Central memory CD4-positive, alpha-beta T cell (primary cell): ENCODE results near the gene RHO.
A peak's percentile ranks its signal among the peaks of the same experiment; 100 is the strongest.

Experiments used
- DNase-seq: peaks from one replicate; pipeline ENCODE4 v3.0.0; 2022

The RHO gene

DNA sequence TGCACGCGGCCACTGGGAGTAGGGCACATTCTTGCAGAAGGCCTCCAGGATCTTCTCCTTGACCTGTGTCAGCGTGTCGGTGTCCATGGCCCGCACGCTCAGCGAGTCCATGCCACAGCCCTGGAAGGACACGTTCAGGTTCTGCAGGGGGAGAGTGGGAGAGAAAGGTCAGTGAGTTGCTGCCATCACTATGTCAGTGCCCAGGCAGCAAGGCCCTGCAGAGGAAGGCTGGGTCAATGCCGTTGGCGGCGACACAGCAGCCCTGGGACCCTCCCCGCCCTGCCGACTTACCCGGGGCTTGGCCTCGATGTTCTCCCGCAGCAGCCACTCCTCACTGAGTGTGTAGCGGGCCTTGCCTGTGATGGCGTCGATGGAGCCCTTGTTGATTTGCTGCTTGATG, 34.4 kb downstream of the RHO start:
- DNase-seq = no peak

DNA sequence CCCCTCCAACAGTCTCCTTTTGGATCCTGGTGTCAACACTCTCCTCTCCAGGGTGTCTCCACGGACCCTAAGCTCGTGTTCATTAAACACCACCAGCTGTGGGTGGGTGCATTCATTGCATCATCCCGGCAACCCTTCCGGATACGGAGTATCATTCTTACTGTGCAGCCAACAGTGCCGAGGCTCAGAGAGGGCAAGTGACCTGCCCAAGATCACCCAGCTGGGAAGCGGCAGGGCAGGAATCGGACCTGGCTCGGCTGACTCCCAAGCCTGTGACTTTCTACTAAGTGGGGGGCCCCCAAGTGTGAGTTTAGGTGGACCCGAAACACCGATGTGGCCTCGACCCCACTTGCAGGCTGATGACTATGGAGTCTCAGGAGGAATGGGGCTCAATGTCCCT, 34.9 kb downstream of the RHO start:
- no peak for DNase-seq

DNA sequence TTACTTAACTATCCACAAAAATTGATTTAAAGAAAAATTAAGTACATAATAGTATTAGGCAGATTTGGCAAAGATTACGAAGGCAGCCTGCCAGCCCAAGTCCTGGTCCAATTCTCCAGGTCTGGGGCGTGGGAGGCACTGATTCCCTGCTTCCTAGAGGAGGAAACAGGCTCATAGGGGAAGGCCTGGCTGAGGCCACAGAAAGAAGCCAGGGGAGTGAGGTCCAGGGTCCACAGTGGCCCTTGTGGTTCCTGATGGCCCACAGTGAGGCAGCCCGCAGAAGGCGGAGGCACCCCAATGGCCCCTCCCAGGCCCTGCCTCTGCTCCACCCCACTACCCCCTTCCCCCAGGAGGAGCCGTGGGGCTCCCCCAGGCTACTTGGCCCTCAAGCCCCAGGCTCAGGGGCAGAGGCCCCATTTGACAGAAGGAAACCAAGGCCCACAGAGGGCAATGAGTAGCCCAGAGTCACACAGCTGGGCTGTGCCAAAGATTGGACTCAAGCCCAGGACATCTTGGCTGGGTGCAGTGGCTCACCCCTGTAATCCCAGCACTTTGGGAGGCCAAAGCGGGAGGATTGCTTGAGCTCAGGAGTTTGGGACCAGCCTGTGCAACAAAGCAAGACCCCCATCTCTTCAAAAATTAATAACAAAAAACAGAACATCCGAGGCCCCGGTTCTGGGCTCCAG, 35.6 kb downstream of the RHO start:
- DNase-seq = no peak

DNA sequence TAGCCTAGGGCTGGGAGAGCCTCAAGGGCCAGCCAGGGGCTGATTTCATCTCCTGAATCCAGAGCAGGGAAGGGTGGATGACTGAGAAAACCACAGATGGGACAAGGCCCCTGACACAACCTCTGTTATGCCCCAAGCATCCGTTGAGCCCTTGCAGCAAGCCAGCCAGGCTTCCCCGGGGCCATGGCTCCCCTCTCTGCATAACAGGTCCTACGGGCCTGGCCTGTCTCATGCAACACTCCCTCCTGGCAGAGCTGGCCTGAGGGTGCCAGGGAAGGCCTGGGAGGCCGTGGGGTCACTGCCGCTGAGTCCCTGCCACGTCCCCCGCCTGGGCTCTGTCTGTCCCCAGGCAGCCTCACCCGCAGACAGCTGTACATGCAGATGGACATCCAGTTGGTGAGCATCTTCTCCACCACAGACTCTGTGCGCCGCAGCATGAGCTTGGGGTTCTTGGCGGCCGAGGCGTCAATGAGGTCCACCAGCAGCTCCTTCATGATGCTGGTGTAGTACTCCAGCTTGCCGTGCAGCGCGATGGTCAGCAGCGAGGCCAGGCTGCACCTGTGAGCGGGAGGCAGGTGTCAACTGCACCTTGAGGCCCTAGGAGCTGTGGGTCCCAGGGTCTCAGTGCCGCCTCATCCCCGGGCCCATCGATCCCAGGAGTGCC, 36.7 kb downstream of the RHO start:
- no peak for DNase-seq

DNA sequence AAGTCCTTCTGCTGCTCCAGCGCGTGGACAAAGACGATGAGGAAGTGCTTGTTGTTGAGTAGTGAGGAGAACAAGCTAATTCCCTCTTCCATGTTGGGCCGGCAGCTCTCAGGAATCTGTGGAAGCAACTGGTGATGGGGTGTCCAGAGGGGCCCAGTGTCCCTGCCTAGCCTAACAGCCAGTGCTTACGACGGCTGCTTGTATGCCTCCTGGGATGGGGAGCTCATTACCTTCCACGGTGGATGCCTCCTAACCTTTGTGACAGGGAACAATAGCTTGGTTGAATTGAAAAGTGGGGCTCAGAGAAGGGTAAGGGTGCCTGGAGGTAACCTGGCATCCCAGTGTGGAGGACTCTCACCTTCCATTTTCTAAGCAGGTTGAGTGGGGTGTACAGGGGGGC, 37.5 kb downstream of the RHO start:
- DNase-seq = no peak

DNA sequence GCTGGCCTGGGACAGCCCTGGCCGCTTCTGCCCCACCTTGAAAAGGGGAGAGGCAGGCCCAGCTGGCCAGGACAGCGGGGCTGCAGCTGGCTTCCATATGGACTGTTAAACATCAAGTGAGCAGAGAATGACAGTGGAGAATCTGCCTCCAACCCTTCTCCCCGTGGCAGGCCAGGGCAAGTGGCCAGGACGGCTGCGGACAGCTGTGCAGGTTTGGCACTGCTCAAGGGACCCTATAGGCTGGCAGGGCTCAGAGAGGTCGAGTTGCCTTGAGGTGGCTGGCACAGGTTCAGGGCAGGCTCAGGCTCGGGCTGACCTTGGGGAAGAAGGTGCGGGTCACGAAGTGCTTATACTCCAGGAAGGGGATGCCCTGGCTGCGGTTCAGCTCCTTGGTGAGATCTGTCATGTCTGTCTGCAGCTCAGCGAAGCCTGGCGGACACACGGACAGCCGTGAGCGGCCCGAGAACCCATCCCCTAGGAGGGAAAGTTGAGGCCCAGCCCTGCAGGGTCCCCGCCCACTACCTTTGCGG, 38.8 kb downstream of the RHO start:
- no peak for DNase-seq

DNA sequence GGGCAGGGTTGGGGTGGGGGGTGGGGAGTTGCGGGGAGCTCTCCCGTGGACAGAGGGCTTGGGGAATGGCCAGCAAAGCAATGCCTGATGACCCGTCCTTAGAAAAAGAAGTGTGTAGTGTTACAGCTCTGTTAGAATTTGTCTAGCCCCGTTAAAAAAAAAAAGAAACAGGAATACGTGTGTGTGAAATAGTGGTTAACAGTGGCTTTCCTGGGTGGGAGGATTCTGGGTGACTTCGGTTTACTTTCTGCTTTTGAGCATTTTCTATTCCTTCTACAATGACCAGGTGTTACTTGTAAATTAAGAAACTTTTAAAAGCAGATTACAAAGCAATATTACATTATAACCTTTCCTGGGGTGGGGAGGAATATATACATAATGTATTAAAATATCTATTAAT, 39.5 kb downstream of the RHO start:
- DNase-seq = no peak

DNA sequence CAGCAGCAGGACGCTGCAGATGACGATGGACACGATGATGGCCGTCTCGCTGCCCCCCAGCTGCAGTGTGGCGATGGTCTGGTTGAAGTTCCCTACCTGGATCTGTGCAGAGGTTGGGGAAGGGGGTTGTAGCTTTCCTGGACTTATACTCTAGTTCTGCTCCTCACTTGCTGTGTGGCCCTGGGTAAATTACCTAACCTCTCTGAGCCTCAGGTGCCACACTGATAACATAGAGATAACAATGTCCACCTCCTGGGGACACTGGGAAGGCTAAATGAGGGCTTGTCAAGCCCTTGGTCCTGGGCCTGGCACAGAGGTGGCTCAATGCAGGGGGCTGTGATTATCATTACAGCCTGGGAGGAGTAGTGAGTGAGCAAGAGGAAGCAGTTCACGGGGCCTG, 41.4 kb downstream of the RHO start:
- no peak for DNase-seq

DNA sequence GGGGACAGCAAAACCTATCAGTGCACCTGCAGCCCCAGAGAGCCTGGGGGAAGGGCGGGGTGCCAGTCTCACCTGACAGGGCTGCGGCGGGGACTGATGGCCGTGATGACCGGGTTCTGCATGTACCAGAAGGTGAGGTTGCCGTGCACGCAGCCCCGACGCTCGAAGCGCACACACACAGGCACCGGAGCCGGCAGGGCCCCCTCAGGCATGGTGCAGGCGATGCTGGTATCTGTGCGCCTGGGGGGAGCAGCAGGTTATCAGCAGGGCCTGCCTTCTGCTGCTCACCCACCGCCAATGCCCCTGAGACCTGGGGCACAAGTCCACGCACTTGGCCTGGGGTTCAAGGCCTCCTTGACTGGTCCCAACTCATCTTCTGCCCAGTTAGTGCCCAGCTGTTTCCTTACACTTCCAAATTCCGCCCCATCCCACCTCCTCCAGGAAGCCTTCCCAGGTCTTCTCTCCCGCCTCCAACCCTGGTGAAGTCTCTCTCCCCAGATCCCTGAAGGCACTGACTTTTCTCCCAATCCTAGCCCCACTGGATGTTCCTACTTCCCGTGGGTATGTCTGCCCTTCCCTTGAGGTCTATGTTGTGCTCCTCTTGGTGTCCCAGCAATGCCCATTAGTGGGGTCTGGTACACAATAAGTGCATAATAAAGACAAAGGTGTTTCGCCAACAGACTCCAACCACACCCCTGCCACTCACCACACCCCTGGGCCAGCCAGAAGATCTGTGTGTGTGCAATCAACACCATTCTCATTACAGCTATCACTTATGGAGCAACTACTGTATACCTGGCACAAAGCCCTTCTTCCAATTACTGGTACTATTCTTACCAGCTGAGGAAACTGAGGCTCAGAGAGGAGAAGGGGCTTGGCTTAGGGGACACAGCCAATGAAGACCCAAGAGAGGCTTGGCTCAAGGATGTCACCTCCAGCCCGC, 43.4 kb downstream of the RHO start:
- no peak for DNase-seq

DNA sequence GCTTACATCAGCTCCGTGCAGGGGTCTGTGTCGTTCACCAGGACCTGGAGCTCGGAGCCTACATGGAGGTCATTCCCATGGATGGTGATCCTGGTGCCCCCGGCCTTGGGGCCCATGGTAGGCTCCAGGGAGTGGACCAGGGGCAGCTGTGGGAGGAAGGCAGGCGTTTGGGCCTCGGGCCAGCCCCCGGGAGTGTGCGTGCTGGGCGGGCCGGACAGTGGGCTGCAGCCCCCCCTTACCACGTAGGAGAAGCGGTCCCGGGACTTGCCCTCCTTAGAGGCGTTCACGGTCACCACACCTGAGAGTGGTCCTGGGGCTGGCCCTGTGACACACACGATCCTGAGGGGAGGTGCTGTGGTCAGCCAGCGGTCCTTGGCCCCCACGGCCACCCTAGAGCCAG, 44.2 kb downstream of the RHO start:
- no peak for DNase-seq

DNA sequence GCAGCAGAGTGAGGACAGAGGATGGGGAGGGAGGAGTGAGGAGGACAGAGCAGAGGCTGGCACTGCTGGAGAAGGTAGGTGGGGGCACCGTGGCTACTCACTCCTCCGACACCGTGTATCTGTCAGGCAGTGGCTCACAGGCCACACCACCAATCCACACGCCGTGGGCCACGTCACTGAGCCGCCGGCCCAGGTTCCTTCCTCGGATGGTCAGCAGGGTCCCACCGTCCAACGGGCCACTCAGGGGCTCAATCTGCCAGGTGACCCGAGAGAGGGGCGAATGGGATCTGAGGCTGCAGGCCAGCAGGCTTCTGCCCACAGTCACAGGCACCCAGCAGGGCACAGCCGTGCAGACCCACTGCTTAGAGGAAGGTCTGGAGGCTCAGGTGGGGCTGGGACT, 45.1 kb downstream of the RHO start:
- no peak for DNase-seq

DNA sequence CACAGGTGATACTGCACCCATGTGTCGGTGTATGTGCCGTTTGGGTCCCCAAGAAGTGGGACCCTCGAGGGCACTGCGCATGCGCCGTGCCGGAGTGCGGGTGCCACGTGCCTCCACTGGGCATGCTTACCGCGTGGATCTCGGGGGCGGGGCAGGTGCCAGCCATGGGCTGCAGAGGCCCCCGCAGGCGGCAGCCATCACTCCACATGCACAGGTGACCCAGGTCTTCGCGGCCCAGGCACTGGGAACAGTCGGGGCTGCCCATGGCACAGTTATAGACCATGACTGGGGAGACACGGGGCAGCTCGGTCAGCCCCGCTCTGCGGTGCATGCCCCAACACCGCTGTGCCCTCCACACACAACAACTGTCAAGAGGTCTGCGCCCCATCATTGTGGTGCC, 45.8 kb downstream of the RHO start:
- no peak for DNase-seq

DNA sequence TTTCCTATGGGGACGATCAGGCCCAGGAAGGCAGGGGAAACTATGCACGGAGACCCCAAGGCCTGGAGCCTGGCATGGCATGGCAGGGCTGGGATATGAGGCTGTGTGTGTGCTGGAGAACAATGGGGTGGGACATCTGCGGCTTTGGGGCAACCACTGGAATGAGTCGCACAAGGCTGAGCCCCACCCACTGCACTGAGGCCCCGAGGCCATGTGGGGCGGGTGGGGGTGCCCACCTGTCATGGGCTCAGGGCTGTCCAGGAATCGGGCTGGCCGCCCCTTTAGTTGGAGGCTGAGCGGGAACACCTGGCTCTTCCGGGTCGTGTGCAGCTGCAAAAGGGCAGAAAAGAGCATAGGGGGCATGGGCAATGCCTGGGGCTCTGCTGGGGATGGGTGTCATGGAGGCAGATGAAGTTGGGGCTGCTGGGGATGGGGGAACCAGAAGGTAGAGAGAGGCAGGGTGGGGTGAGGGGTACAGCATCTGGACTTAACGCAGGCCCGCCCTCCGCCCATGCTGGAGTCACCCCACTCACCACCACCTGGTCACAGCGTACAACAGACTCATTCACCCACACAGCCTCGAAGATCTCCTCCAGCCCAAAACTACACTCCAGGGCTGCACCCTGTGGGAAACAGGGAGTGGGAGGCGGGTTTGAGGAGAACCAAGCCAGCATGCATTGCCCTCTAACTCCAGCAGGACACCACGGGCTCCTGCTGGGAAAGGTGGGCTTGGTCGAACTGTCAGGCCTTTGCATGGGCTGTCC, 47.0 kb downstream of the RHO start:
- DNase-seq = no peak

DNA sequence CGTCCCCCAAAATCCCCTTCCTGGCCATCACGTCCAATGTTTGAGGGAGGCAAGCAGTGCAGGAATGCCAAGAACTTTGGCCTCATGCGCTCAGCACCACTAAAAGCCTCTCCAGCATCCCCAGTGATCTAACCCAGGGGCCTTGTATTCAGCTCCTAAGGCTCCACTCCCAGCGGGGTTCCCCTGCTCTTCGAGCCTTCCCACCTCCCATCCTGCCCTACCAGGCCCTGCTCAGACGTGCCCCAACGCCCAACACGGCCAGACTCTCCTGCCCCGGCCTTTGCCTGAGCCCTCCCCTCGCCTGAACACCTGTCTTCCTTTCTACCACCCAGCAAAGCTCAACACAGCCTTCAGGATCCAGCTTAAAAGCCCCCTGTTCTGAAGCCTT, 47.6 kb downstream of the RHO start:
- DNase-seq = no peak

DNA sequence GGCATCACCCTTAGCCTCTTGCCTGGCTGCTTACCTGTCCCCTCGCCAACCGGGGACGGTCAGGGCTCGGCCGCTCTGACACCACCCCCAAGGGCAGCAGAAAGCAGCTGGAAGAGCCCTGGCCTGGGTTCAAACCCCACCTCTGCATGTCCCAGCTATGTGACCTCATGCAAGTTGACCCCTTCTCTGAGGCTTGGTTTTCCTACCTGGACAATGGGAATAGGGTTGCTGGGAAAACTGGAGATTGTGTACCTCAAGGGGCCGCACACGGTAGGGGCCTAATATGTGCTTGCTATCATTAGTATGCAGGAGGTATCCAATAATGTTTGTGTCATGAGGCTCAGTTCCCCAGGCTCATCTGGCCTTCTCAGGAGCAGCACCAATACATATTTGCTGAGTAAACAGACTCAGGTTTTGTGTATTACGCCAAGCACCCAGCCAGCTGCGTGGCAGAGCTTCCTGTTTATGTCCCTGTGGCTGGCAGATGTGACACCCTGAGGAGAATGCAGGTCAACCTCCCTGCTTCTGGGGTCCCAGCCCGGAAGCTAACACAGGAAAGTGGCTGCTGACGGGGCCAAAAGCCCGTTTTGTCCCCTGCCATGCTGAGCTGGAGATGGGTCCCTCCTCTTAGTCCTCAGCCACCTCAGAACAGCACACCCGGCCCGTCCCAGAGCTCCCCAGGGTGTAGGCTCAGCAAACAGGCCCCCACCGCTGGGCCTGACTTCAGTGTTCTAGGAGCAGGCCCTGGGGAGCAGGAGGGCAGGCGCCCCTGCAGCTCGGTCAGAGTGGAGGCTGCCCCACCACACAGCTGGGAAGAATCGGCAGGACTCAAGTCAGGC, 48.3 kb downstream of the RHO start:
- peak; percentile 89 for DNase-seq

DNA sequence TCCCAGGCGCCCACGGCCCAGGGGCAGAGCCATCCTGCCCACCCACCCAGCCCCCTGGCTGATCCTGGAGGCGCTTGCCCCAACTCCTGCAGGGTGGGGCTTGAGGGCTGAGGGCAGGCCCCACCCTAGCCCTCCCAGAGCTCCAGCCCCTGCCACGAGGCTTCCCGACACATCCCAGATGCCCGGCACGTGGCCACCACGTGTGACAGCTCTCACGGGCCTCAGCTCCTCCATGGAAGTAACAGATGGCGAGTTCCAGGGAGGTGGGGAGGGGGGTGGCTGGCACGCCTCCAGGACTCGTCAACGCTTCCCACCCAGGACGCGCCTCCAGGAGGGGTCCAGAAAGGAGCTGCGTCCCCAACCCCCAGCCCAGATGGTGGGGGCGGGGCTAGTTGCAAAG, 48.9 kb downstream of the RHO start:
- no peak for DNase-seq

DNA sequence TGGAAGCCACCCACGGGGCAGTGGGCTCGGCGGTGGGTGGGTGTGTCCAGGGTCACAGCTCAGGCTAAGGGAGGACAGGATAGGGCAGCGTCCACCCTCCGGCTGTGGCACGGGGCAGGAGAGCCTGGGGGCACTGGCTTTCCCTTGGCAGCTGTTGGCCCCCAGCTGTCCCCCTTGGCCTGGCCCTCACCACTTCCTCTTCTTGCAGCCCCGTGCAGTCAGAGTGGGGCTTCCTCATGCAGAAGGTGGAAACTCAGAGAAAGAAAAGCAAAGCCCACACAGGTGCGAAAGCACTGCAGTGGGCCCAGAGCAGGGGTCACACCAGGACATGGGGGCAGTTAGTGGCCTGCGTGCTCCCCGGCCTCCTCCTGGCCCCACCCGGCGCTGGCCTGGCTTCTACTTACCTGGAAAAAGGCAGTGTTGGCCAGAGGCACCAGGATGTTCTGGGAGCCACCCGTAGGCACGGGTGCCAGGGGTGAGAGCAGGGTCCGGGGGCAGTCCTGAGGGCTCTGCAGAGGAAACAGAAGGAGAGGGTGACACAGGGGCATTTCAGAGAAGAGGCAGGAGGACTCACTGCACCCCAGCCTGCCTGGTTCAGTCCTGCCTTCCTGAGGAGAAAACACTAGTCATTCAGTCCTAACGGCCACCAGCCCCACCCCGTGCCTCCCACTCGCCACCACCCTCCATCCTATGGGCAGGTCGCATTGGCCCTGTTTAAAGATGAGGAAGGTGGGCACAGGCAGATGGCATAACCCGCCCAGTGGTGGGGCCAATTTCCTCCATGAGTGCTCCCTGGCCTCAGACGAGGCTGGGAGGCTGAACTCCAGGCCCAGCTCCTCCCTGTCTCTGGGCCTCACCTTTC, 49.7 kb downstream of the RHO start:
- DNase-seq = no peak

DNA sequence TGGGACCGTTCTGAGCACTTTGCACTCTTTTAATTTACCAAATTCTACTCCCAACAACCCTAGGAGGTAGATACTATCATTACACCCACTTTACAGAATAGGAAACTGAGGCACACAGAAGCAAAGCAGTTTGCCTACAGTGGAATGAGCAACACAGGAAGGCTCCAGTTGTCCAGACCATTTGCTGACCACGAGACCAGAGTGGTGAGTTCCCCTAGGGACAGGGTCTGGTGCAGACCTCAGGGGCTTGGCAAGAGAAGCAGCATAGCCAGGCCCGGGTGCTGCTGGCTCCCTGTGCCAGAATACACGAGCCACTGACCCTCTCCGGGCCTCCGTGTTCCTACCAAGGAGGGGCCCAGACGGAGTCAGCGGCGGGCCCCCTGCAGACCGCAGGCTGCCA, 51.6 kb downstream of the RHO start:
- no peak for DNase-seq

DNA sequence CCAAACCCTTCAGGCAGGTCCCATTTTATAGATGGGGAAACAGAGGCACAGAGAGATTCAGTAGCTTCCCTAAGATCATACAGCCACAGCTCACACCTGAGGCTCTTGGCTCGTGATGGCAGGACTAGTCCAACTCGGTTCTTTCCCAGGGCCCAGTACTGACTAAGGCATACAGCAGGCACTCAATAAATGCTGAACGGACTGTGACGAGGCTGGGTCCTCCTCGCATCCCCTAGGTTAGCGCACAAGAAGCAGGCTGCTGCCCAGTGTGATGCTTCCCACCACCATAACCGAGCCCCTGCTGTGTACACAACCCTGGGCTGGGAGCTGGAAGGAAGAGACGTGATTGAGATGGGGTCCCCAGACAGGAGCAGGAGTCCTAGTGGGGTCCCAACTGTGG, 53.2 kb downstream of the RHO start:
- DNase-seq = no peak

DNA sequence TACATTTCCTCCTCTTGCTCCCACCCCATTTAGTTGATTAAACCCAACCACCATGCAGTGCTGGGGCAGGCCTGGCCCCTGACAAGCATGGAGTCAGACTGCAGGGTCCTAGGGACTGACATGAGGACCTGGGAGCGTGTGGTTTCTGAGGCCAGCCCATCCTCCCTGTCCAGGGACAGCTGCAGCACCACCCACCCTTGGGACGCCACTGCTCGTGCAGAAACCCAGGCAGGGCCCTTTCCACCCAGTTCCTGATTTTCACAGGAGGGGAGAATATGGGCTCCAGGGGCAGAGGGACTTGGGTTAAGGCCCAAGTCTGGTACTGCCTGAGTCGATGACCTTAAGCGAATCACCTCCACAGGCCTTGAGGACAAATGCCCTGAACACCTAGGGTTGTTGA, 54.4 kb downstream of the RHO start:
- no peak for DNase-seq

DNA sequence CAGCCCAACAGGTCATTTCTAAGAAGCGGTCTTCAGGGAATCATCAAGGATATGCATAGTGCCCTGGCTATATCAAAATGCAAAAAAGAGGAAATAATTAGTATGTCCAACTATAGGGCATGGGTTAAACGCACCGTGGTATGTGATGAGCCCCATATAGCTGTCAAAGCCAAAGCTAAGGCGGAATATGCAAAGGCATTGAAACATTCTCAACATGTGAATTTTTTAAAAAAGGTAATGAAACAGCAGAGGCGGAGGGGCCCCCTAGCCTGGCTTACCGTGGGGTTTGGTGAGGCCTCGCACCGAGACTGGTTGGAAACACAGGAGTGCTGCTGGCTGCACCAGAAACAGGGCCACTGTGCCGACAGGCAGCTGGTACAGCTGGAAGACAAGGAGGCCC, 54.9 kb downstream of the RHO start:
- DNase-seq = no peak
